AG09309 (cell line): ENCODE data around the gene COL11A2.

ENCODE experiments used
- DNase-seq: peaks from one replicate; pipeline ENCODE4 v3.0.0-alpha.2; 2010; ENCODE audit warnings: low read depth
- H3K4me3 ChIP-seq: 2 replicates; pipeline ENCODE4 v1.5.1; 2011; ENCODE audit warnings: mild to moderate bottlenecking, low read depth, low read length, moderate library complexity; ENCODE audit not compliant: control insufficient read depth
- TF ChIP-seq, protein P1 (sequence below): IDR thresholded peaks from 2 replicates; pipeline ENCODE4 v1.5.1; 2011; ENCODE audit warnings: mild to moderate bottlenecking, low read depth, low read length, inconsistent platforms; ENCODE audit not compliant: insufficient read depth, control insufficient read depth; ENCODE audit errors: missing control alignments

Gene COL11A2

DNA sequence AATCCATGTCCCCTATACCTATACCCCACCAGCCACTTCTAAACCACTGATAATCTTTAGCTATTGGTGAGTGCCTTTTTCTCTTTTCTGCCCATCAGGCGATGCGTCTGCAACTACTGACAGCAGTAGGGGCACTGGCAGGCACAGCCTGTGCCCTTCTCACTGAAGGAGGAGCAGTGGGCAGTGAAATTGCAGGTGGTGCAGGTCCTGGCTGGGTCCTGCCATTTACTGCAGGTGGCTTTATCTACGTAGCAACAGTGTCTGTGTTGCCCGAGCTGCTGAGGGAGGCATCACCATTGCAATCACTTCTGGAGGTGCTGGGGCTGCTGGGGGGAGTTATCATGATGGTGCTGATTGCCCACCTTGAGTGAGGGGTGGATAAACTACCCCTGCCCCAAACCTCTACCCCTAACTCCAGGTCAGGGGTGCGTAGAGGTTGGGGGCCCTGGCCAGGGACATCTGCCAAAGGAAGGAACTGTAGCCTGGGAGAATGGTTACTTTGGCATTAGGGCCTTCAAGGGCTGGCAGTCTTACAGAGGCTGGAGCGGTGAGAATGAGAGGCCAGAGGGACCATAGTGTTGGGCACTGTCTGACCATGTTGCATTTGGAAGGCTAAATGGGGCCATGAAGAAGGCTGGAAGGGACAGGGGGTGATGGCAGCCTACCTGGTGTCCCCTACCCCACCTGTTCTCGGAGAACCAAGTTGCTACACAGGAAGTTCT lies 11.3 kb upstream of the COL11A2 start:
- DNase-seq: no peak
- no peak overlapping the region; the same call in 1 of the 2 replicates for H3K4me3 ChIP-seq
- TF ChIP-seq, protein P1, sequence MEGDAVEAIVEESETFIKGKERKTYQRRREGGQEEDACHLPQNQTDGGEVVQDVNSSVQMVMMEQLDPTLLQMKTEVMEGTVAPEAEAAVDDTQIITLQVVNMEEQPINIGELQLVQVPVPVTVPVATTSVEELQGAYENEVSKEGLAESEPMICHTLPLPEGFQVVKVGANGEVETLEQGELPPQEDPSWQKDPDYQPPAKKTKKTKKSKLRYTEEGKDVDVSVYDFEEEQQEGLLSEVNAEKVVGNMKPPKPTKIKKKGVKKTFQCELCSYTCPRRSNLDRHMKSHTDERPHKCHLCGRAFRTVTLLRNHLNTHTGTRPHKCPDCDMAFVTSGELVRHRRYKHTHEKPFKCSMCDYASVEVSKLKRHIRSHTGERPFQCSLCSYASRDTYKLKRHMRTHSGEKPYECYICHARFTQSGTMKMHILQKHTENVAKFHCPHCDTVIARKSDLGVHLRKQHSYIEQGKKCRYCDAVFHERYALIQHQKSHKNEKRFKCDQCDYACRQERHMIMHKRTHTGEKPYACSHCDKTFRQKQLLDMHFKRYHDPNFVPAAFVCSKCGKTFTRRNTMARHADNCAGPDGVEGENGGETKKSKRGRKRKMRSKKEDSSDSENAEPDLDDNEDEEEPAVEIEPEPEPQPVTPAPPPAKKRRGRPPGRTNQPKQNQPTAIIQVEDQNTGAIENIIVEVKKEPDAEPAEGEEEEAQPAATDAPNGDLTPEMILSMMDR: no peak

DNA sequence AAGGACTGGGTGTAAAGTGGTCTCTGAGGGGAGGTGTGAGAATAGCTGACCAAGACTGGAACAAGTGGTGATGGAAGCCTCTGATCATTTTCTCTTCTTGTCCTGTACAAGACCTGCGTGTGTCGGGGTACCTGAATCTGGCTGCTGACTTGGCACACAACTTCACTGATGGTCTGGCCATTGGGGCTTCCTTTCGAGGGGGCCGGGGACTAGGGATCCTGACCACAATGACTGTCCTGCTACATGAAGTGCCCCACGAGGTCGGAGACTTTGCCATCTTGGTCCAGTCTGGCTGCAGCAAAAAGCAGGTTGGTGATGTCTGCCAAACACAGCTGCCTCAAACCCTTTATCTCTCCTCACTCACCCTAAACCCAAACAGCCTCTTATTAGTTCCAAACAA lies 10.5 kb upstream of the COL11A2 start:
- no peak for DNase-seq
- H3K4me3 ChIP-seq: no peak overlapping the region; the same call in 1 of the 2 replicates
- TF ChIP-seq, protein P1: no peak

DNA sequence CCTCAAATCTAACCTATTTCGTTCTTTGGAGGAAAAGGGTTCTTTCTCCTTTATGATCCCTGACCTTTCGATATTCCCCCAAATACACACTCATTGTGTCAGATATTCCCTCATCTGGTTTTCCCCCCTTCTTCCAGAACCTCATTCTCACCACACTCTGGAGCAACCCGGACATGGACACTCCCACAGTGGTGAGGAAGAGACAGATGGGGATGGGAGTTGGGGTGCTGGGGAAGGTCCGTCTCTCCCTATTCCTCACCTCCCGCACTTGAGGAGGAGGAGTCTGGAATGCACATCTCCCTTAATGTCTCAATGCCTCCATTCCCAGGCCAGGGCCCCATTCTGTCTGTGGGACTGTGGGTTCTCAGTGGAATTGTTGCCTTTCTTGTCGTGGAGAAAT lies 9.7 kb upstream of the COL11A2 start:
- TF ChIP-seq, protein P1: no peak
- no peak for DNase-seq

DNA sequence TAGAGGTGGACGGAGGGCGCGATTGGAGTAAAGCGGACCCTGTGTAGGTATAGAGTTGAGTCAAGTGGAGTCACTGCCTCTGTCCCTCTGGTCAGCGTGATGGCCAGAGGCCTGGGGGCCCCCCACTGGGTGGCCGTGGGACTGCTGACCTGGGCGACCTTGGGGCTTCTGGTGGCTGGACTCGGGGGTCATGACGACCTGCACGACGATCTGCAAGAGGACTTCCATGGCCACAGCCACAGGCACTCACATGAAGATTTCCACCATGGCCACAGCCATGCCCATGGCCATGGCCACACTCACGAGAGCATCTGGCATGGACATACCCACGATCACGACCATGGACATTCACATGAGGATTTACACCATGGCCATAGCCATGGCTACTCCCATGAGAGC lies 8.9 kb upstream of the COL11A2 start:
- TF ChIP-seq, protein P1: no peak
- peak overlapping the region; percentile 90 for H3K4me3 ChIP-seq
- no peak for DNase-seq

More for the DNA sequence above, 9.7 kb upstream of the COL11A2 start:
- peak overlapping the region; percentile 90 for H3K4me3 ChIP-seq

DNA sequence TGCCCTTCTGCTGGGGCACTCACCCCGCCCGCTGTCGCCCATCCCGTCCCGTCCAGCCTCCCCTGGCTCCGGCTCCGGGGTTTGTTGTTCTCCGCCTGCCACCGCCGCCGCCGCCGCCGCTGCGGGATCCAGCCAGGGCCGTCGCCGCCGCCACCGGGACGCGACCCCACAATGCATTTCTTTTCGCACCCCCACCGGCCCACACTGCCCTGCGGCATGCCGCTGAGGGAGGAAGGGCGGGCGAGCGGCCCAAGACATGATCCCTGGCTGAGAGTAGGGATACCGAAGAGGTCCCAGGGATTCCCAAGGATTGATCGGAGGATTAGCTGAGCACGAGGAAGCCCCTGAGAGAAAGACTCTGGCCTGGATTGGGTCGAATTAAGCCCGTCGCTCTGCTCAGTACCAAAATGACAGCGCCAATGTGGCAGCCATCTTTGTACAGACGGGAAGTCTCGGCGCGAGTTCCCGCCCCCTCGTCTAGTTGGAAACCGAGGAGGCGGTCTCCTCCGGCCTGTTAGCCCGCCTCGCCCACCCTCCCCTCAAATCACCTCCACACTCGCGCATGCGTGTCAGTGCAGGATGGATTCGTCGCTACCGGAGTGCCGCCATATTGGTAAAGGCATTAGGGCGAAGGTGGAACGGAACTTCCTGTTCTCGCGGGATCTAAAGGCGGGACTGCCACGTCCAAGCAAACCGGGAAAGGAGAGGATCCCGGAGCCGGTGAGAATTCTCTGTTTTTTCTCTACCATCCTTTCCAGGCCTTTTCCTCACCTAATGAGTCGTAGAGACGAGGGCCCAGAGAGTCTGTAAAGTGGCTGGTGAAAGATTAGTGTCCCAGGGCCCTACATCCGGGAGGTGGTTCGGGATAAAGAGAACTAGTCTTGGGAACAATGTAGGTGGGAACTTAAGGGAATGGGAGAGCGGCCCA lies 8.2 kb upstream of the COL11A2 start, which contains the start of the genes RXRB and SLC39A7:
RXRB (minus strand) TSS at position 447 of the 928 bp plus-strand sequence; CDS start at position 258, 189 bp downstream.
SLC39A7 (plus strand) TSS at position 649 of the 928 bp plus-strand sequence. CDS start 379 bp downstream, outside the sequence.
- peak within 1 kb of the TSS; percentile 90 for H3K4me3 ChIP-seq
- DNase-seq: peak; percentile 96
- TF ChIP-seq, protein P1: no peak

DNA sequence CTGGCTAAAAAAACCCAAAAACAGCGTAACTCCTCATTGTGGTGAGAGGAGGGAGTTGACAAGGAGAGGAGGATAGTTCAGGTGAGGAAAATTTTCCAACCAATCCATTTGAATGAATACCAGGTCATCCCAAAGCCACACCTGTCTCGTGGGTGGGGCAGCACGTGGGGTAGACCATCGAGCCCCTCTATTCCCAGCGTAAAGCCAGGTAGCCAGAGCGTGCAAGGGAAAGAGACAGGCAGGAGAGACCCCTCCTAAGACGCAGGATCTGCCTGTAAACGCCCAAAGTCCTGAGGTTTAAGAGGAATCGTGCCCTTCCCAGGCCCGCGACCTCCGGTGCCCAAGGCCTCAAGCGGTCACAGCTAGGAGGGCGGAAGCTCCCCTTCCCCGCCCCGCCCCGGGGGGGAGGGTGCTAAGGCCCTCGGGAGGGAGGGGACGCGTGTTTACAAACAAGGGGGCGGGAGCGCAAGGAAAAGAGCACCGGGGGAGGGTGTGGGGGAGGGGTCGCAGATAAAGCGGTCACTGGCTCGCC lies 7.5 kb upstream of the COL11A2 start:
- no peak for DNase-seq
- H3K4me3 ChIP-seq: peak overlapping the region; percentile 90
- TF ChIP-seq, protein P1: no peak
